ENCODE results near the gene FUT7. TPM values are rescaled to one million over a fixed set of nuclear protein-coding genes. Genes with fewer than 3 reads are reported as not detected.
"Not testable (repeated sequence)": the region's sequence is repeated elsewhere in the genome, so short reads cannot be mapped to it uniquely, and the experiment has no call there.

FUT7 gene
- total and polyA plus RNA-seq, 2 donors from 2014 or later: 0.60 TPM; not detected in 1

DNA sequence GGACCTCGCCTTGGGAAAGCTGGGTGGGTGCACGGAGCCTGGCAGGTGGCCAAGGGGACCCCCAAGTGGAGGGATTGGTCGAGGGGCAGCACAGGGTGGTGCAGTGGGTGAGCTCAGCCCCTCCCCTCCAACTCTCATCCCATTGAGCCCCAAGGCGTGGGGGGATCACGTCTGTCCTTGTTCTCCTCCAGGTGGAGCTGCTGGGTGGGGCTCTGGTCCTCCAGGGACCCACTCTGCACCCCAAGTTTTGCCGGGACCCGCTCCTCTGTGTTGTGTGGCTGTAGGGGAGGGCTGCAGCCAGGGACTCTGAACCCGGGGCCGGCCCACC is 3.6 kb upstream of the FUT7 start:
- no peak overlapping the region for H3K27ac ChIP-seq (ENCODE audit: low read depth in 2 of 2, low read length in 2 of 2)
- intact Hi-C loops (cut with DNase I): loop anchor here (10.0 kb wide), 1 partner anchor 251 kb away; no protein-coding TSS in a partner anchor
- FAIRE-seq (no peak), DNase-seq (no peak)
- H3K27me3 ChIP-seq (ENCODE audit: control insufficient read depth, insufficient read depth, low read length): no peaks in the 10 kb centered on the region
- no peak overlapping the region for H3K9ac ChIP-seq (ENCODE audit: low read length in 3 of 3)
- H3K4me1 ChIP-seq (ENCODE audit: control insufficient read depth in 2 of 3, insufficient read depth in 2 of 3, low read depth in 1 of 3, low read length in 3 of 3): peaks cover 0 to 5% (median 0%) of the 10 kb centered on the region in 3 donors
- TF ChIP-seq, protein P1, sequence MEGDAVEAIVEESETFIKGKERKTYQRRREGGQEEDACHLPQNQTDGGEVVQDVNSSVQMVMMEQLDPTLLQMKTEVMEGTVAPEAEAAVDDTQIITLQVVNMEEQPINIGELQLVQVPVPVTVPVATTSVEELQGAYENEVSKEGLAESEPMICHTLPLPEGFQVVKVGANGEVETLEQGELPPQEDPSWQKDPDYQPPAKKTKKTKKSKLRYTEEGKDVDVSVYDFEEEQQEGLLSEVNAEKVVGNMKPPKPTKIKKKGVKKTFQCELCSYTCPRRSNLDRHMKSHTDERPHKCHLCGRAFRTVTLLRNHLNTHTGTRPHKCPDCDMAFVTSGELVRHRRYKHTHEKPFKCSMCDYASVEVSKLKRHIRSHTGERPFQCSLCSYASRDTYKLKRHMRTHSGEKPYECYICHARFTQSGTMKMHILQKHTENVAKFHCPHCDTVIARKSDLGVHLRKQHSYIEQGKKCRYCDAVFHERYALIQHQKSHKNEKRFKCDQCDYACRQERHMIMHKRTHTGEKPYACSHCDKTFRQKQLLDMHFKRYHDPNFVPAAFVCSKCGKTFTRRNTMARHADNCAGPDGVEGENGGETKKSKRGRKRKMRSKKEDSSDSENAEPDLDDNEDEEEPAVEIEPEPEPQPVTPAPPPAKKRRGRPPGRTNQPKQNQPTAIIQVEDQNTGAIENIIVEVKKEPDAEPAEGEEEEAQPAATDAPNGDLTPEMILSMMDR (IDR thresholded peaks at IDR 0.05; ENCODE audit: borderline replicate concordance, extremely low read depth, insufficient read depth): no peak
- H3K9me3 ChIP-seq (ENCODE audit: control insufficient read depth in 2 of 3, insufficient read depth in 1 of 3, low read length in 3 of 3): no peaks in the 10 kb centered on the region
- no peaks in the 10 kb centered on the region for H3K36me3 ChIP-seq (ENCODE audit: control insufficient read depth in 2 of 3, insufficient read depth in 3 of 3, low read length in 3 of 3)
- no peak overlapping the region for H3K4me3 ChIP-seq (ENCODE audit: low read length in 3 of 3)

DNA sequence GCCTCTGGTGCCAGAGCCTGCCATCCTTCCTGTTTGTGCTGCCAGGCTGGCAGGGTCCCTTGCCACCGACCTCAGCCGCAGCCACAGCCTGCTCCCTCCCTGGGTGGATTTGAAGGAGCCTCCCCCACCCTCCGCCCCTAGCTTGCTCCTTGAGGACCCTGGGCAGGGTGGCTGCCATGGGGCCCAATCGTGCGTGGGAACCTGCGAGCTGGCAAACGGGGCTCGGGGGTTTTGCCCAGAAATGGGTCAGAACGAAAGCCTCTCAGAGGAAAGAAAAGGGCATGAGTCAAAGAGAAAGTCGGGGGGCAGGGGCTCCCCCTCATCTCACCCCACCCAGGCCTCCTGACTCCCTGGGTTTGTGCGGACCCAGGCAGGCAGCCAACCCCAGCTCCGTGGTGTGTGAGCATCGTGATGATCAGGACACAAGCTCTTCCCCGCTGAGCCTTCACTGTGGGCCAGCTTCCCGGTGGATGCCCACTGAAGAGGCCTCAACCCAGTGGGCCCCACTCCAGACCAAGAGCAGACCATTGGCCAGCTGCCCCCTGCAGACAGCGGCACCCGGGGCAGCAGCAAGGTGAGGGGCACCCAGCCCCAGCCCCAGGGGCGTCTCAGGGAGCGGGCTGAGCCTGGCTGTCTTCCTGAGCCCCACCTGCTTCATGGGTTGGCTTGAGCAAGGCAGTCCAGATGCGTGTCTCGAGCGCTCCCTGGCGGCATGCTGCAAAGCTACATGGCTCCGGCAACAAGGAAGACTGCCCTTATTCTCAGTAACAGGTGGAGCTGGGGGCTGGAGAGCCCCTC is 3.0 kb upstream of the FUT7 start:
- peaks cover 0 to 5% (median 0%) of the 10 kb centered on the region in 3 donors for H3K4me1 ChIP-seq (ENCODE audit: control insufficient read depth in 2 of 3, insufficient read depth in 2 of 3, low read depth in 1 of 3, low read length in 3 of 3)
- no peak overlapping the region for H3K9ac ChIP-seq (ENCODE audit: low read length in 3 of 3)
- no peak overlapping the region for H3K27ac ChIP-seq (ENCODE audit: low read depth in 2 of 2, low read length in 2 of 2)
- TF ChIP-seq, protein P1 (IDR thresholded peaks at IDR 0.05; ENCODE audit: borderline replicate concordance, extremely low read depth, insufficient read depth): peak; percentile 98
- H3K36me3 ChIP-seq (ENCODE audit: control insufficient read depth in 2 of 3, insufficient read depth in 3 of 3, low read length in 3 of 3): no peaks in the 10 kb centered on the region
- intact Hi-C loops (cut with DNase I): loop anchor here (10.0 kb wide), 1 partner anchor 250 kb away; no protein-coding TSS in a partner anchor
- no peaks in the 10 kb centered on the region for H3K9me3 ChIP-seq (ENCODE audit: control insufficient read depth in 2 of 3, insufficient read depth in 1 of 3, low read length in 3 of 3)
- DNase-seq: peak; percentile 88 to 94 (median 90)
- FAIRE-seq: no peak
- no peaks in the 10 kb centered on the region for H3K27me3 ChIP-seq (ENCODE audit: control insufficient read depth, insufficient read depth, low read length)
- no peak overlapping the region for H3K4me3 ChIP-seq (ENCODE audit: low read length in 3 of 3)

DNA sequence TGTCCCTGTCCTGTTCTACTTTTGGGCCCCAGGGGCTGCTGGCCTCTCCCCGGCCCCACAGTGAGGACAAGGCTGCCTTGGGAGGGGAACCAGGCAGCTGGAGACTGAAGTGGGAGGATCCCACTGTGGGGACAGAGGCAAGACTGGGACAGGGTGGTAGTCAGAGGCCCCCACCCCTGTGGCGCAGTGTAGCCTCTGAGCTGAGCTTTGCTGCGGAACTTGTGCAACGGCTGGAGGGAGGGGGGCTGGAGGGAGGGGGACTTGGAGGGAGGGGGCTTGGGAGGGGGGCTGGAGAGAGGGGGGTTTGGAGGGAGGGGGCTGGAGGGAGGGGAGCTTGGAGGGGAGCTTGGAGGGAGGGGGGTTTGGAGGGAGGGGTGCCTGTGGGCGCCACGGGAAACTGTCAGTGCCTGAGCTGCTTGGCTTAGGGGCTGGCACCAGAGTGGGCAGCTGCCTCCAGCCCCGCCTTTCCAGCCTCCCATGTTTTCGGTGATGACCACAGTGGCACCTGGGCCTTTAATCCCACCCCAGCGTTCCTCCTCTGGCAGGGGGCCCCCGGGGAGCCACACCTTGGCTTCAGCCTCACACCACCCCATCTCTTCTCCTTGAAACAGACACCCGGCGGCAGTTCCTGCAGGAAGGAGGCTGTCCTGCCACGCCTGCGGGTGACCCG is 2.3 kb upstream of the FUT7 start:
- no peaks in the 10 kb centered on the region for H3K27me3 ChIP-seq (ENCODE audit: control insufficient read depth, insufficient read depth, low read length)
- FAIRE-seq (no peak), DNase-seq (no peak)
- TF ChIP-seq, protein P1 (IDR thresholded peaks at IDR 0.05; ENCODE audit: borderline replicate concordance, extremely low read depth, insufficient read depth): no peak
- H3K4me1 ChIP-seq (ENCODE audit: control insufficient read depth in 2 of 3, insufficient read depth in 2 of 3, low read depth in 1 of 3, low read length in 3 of 3): peaks cover 0 to 11% (median 3%) of the 10 kb centered on the region in 3 donors
- no peak overlapping the region for H3K4me3 ChIP-seq (ENCODE audit: low read length in 3 of 3)
- H3K36me3 ChIP-seq (ENCODE audit: control insufficient read depth in 2 of 3, insufficient read depth in 3 of 3, low read length in 3 of 3): no peaks in the 10 kb centered on the region
- H3K9ac ChIP-seq (ENCODE audit: low read length in 3 of 3): no peak overlapping the region
- intact Hi-C loops (cut with DNase I): loop anchor here (10.0 kb wide), 1 partner anchor 249 kb away; no protein-coding TSS in a partner anchor
- H3K27ac ChIP-seq (ENCODE audit: low read depth in 2 of 2, low read length in 2 of 2): no peak overlapping the region
- H3K9me3 ChIP-seq (ENCODE audit: control insufficient read depth in 2 of 3, insufficient read depth in 1 of 3, low read length in 3 of 3): no peaks in the 10 kb centered on the region

DNA sequence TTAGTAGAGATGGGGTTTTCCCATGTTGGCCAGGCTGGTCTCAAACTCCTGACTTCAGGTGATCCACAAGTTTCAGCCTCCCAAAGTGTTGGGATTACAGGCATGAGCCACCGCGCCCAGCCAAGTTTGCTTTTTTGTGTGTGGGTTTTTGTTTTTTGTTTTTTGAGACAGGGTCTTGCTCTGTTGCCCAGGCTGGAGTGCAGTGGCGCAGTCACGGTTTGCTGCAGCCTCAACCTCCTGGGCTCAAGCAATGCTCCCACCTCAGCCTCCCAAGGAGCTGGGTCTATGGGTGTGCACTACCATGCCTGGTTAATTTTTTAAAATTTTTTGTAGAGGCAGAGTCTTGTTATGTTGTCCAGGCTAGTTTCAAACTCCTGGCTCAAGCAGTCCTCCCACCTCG is 1.6 kb upstream of the FUT7 start:
- H3K9me3 ChIP-seq (ENCODE audit: control insufficient read depth in 2 of 3, insufficient read depth in 1 of 3, low read length in 3 of 3); H3K27ac ChIP-seq (ENCODE audit: low read depth in 2 of 2, low read length in 2 of 2); H3K27me3 ChIP-seq (ENCODE audit: control insufficient read depth, insufficient read depth, low read length); DNase-seq; H3K4me3 ChIP-seq (ENCODE audit: low read length in 3 of 3); H3K36me3 ChIP-seq (ENCODE audit: control insufficient read depth in 2 of 3, insufficient read depth in 3 of 3, low read length in 3 of 3); FAIRE-seq; H3K9ac ChIP-seq (ENCODE audit: low read length in 3 of 3): not testable (repeated sequence)
- intact Hi-C loops (cut with DNase I): loop anchor here (10.0 kb wide), 1 partner anchor 249 kb away; no protein-coding TSS in a partner anchor
- peaks cover 0 to 18% (median 10%) of the 10 kb centered on the region in 3 donors for H3K4me1 ChIP-seq (ENCODE audit: control insufficient read depth in 2 of 3, insufficient read depth in 2 of 3, low read depth in 1 of 3, low read length in 3 of 3)
